GM19240 (cell line): ENCODE measurements around the gene TMC6.
"Not testable (repeated sequence)": the region's sequence is repeated elsewhere in the genome, so short reads cannot be mapped to it uniquely, and the experiment has no call there.

Experiments
- DNase-seq: peaks from one replicate; pipeline ENCODE4 v3.0.0; 2011; ENCODE audit warnings: low spot score; ENCODE audit not compliant: insufficient read length

Gene TMC6

GRCh38 chr17:78075545-78075944, 53.0 kb downstream of the TMC6 start:
- no peak for DNase-seq

- no peak for DNase-seq
Observed at GRCh38 chr17:78075011-78075410, 53.5 kb downstream of the TMC6 start.

GRCh38 chr17:78072961-78073360, 55.6 kb downstream of the TMC6 start:
- no peak for DNase-seq

DNA sequence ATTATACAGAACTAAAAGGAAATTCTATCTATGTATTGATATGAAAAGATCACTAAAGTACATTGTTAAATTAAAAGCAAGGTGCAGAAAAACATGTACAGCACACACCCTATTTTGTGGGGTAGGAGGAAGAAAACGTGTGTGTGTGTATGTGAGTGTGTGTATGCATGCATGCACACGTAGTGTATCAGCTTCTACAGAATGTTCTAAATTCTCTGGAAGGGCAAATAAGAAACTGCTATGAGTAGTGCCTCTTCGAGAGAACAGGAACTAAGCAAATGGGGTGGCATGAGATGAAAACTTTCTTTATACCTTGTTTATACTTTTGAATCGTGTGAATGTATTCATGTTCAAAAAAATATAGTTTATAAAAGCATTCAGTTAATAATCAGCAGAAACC, 58.9 kb downstream of the TMC6 start:
- DNase-seq = no peak

- DNase-seq = not testable (repeated sequence)
Observed at GRCh38 chr17:78066976-78067375, 61.6 kb downstream of the TMC6 start.

GRCh38 chr17:78064708-78065107, 63.8 kb downstream of the TMC6 start:
- DNase-seq = no peak

GRCh38 chr17:78063489-78063888, 65.1 kb downstream of the TMC6 start:
- no peak for DNase-seq

DNA sequence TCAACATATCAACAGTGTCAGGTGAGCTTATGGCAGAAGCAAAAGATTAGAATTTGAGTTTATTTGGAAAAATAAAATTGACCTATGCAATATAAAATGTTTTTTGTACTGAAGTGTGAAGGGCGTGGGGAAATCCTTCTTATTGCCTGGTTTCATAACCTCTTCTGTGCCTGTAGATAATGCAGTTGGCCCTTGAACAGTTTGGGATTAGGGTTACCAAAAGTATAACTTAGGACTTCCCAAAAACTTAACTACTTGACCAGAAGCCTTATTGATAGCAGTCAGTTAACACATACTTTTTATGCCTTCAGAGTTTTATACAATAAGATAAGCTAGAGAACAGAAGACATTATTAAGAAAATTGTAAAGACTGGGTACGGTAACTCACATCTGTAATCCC, 66.0 kb downstream of the TMC6 start:
- no peak for DNase-seq
